ENCODE results near the gene FREM1.

GRCh38 chr9:14827805-14828204 lies 82.4 kb downstream of the FREM1 start:
- no peak for TF ChIP-seq CTCF (conservative IDR thresholded peaks at IDR 0.05)
- TF ChIP-seq EZH2 (IDR thresholded peaks at IDR 0.05; ENCODE audit: low read depth) = no peak
